D721Med (cell line): Measurements from ENCODE around the gene FBXW10.
A peak's percentile ranks its signal among the peaks of the same experiment; 100 is the strongest.
"Not testable (repeated sequence)": the region's sequence is repeated elsewhere in the genome, so short reads cannot be mapped to it uniquely, and the experiment has no call there.

Source experiments
- DNase-seq: peaks from one replicate; pipeline ENCODE4 v3.0.0; 2011; ENCODE audit warnings: low spot score; ENCODE audit not compliant: insufficient read length
- FAIRE-seq: peaks from 2 replicates; lab custom pipeline; 2011; peaks lifted over from hg19 to GRCh38; lab: Jason Lieb, UNC
- CTCF ChIP-seq: IDR thresholded peaks from 2 replicates; pipeline ENCODE4 v1.5.1; 2012; ENCODE audit warnings: mild to moderate bottlenecking, control low read depth; ENCODE audit not compliant: insufficient read depth; ENCODE audit errors: missing control alignments

Gene FBXW10

DNA sequence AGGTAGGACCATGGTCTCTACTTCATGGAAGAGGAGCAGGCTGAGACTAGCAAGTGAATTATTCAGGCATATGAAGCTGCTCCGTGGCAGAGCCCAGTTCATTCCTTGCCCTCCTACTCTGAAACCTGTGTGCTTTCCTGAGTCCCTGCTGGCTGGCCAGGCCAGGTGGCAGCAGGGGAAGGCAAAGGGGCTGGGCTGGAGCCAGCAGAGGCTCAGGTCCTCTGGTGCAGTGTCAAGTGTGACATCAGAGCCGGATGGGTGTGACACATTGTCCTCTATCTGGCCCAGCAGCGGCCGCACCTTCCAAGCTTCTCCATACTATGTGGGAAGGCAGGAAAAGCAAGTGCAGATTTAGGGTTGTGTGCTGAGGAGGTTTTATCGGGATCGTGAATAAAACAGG lies 2.6 kb upstream of the FBXW10 start:
- not testable (repeated sequence) for DNase-seq, FAIRE-seq

- FAIRE-seq, DNase-seq: not testable (repeated sequence)
Observed at GRCh38 chr17:18744726-18745125, 872 bp downstream of the FBXW10 start.

GRCh38 chr17:18746551-18746950 lies 2.7 kb downstream of the FBXW10 start:
- not testable (repeated sequence) for DNase-seq, FAIRE-seq

GRCh38 chr17:18747501-18747900 lies 3.6 kb downstream of the FBXW10 start:
- not testable (repeated sequence) for DNase-seq, FAIRE-seq

GRCh38 chr17:18750242-18750641 lies 6.4 kb downstream of the FBXW10 start:
- not testable (repeated sequence) for DNase-seq, FAIRE-seq

DNA sequence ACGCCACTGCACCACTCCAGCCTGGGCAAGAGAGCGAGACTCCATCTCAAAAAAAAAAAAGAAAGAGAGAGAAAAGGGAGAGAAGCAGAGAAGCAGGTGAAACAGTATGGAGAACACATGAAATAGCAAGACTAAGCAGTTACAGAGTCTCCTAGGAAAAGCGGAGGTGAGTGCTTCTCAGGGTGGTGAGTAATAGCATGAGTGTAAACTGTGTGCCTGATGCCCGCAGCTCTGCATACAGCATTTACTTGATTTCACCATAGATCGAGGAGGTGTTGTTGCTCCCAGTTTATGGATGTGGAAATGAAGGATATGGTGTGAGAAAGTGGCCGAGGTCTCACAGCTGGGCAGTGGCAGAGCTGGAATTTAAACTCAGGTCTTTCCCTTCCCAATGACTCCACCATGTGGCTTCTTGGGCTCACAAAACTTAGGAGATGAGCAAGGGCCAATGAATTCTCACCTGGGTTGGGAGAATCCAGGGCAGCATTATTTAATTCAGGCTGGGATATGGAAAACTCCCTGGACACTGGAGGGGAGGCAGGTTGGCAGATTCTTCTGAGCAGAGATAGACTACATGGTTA lies 10.1 kb downstream of the FBXW10 start:
- not testable (repeated sequence) for DNase-seq, FAIRE-seq

GRCh38 chr17:18755969-18756368 lies 12.1 kb downstream of the FBXW10 start:
- FAIRE-seq = not testable (repeated sequence)

GRCh38 chr17:18757368-18758044 lies 13.7 kb downstream of the FBXW10 start:
- FAIRE-seq, DNase-seq: not testable (repeated sequence)

More at GRCh38 chr17:18755969-18756368, 12.1 kb downstream of the FBXW10 start:
- DNase-seq = not testable (repeated sequence)

DNA sequence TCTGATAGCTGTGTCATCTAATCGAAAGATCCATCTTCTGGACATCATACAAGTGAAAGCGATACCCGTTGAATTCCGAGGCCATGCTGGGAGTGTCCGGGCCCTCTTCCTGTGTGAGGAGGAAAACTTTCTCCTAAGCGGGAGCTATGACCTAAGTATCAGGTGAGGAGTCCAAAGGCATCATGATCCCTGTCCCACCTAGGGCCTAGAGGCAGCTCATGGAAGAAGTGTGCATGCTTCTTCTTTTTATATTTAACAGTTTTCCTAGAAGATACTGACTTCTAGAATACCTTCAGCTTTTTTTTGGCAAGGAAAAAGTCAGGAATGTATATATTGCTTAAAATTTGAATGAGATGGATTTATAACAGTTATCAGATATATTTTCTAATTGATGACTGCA lies 14.5 kb downstream of the FBXW10 start:
- not testable (repeated sequence) for DNase-seq, FAIRE-seq

- not testable (repeated sequence) for DNase-seq, FAIRE-seq
Observed at GRCh38 chr17:18760221-18760620, 16.4 kb downstream of the FBXW10 start.

- not testable (repeated sequence) for DNase-seq
- FAIRE-seq = peak; percentile 73
Observed at GRCh38 chr17:18770572-18770971, 26.7 kb downstream of the FBXW10 start.

- FAIRE-seq, DNase-seq: not testable (repeated sequence)
Observed at GRCh38 chr17:18771066-18771465, 27.2 kb downstream of the FBXW10 start.

- FAIRE-seq = no peak
- DNase-seq = no peak
- no peak for TF ChIP-seq CTCF
Observed at GRCh38 chr17:18772471-18772870, 28.6 kb downstream of the FBXW10 start.

- peak; percentile 14 for DNase-seq
- not testable (repeated sequence) for FAIRE-seq
Observed at GRCh38 chr17:18780991-18781718, 37.3 kb downstream of the FBXW10 start, which contains the start of gene TVP23B. Gene TVP23B (plus strand): TSS chr17:18781183. CDS start chr17:18781294, 111 bp downstream.

DNA sequence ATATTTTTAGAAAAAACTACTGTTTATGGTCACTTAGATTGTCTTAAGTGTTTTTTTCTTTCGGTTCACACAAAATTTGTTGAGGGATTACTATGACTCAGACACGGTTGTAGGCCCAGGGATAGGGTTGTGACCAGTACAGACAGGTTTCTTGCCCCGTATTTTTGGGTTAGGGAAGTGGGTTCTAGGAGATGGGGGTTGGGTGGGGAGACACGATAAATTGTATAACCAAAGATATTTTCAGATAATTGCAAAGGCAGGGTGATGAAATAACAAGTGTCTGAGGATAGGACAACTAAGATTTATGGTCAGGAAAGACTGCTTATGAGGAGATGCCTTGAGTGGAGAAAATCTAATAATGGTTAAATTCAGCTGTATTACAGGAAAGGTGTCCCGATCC lies 38.0 kb downstream of the FBXW10 start:
- DNase-seq, FAIRE-seq: not testable (repeated sequence)

DNA sequence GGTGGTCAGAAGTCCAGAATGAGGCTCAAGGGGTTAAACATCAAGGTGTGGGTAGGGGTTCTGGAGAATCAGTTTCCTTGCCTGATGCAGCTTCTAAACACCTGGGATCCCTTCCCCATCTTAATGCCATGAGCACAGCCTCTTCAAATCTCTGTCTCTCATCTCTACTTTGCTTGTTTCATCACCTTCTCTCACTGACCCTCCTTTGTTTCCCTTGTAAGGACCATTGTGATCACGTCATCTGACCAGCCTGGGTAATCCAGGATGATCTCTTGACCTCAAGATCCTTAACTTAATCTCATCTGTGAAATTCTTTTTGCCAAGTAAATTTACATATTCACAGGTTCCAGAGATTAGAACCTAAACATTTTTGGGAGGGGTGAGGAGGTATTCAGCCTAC lies 42.1 kb downstream of the FBXW10 start:
- DNase-seq = not testable (repeated sequence)
- FAIRE-seq = peak; percentile 92

DNA sequence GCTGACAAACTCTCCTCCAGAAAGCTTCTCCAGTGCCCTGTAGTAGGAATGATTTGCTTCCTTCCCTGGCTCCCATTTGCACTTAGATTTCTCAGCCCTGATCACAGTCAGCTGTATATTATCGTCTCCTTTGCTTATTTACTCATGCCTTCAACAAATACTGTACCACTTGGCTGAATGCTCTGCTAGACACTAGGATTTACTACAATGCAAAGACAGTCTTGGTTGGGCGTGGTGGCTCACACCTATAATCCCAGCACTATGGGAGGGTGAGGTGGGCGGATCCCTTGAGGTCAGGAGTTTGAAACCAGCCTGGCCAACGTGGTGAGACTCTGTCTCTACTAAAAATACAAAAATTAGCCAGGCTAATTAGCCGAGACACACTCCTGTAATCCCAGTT lies 43.0 kb downstream of the FBXW10 start:
- FAIRE-seq, DNase-seq: not testable (repeated sequence)

DNA sequence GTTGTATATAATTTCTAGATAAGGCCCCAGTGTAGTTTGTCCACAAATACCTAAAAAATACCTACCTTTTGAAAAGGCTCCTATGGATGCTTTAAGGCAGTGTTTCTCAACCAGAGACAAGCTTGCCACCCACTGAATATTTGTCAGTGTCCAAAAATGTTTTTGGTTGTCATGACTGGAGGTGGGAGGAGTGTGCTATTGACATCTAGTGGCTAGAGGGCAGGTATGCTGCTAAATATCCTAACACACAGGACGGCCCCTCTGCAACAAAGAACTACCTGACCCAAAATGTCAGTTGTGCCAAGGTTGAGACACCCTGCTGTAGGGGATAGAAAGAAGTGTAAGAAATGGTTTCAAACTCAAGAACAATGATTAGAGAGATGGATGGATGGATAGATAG lies 47.5 kb downstream of the FBXW10 start:
- FAIRE-seq, DNase-seq: not testable (repeated sequence)

DNA sequence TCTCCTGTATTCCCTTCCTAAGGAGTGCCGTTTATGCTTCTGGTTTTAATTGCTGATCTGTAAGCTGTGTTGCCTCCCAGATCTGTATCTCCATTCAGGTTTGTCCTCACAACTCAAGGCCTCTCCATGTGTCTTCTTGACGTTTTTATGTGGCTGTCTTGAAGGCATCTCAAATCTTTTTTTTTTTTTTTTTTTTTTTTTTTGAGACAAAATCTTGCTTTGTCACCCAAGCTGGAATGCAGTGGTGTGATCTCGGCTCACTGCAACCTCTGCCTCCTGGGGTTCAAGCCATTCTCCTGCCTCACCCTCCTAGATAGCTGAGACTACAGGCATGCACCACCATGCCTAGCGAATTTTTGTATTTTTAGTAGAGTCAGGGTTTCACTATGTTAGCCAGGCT lies 51.0 kb downstream of the FBXW10 start:
- not testable (repeated sequence) for FAIRE-seq, DNase-seq
